A204.1 (cell line): ENCODE results near the gene ABR.

Experiments used
- FAIRE-seq: peaks from 2 replicates; lab custom pipeline; 2012; peaks lifted over from hg19 to GRCh38; lab: Jason Lieb, UNC

ABR gene

DNA sequence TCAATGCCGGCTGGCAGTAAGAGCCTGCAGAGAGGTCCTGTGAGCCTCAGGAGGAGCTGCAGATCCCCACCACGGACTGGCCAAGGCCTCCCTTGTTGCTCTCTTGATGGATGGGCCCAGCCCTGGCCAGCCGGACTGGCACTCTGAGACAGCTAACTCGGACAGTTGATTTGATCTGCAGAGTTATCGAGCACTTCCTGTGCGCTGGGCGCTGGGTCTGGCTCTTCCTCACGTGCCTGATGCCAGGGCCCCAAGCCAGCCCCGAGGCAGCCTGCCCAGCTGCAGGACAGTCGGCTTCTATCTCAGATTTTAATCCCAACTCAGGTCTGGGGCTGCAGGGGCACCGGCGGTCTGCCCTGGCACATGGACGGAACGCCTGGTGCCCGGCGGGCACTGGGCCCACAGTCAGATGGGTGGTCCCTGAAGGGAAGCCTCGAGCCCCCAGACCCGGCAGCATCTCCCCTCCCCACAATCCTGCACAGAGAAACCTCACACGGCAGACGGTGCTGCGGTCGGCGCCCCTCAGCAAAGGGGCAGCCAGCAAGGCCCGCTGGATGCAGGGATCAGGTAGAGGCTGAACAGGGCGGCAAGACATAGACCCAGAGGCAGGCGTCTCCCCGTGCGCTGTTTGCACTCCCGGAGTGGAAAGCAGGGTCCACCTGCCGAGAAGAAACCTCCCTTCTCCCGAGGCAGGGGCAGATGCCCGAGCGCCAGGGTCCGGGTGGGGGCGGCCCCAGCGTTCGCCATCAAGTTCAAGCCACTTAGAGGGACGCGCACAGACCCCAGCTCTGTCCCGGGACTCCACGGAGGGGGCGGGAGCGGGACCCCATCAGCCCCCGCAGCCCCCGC, 148.9 kb downstream of the ABR start:
- FAIRE-seq, result no peak

DNA sequence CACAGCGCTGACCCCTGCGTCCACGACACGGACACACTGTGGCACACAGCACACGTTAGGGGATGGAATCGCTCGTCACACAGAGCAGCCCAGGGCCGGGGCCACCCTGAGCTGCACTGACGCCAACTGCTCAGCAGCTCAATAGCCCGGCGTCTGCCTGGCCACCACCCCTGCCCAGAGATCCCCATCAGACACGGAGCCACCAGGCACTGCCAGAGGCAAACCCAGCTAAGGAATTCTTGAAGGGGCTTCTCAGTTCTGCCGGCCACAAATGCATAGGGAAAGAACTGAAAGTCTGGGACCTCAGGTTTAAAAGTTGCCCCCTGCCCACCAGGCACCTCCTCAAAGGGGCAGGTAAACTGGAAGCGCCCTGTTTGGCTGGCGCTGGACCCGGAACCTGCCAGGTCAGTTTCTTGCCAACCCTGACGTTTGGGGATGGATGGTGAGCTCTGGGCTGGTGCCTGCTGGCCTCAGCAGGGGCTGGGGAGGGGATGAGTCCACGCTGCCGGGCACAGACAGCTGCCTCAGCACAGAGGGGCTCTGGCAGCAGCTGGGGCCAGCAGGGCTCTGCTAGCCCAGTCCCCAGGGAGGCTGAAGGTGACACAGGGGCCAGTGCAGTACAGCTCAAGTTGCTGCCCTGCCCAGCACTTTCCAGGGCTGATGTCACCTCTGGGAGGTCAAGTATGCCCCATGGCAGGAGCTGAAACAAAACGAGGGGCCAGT, 149.7 kb downstream of the ABR start:
- FAIRE-seq, result no peak

DNA sequence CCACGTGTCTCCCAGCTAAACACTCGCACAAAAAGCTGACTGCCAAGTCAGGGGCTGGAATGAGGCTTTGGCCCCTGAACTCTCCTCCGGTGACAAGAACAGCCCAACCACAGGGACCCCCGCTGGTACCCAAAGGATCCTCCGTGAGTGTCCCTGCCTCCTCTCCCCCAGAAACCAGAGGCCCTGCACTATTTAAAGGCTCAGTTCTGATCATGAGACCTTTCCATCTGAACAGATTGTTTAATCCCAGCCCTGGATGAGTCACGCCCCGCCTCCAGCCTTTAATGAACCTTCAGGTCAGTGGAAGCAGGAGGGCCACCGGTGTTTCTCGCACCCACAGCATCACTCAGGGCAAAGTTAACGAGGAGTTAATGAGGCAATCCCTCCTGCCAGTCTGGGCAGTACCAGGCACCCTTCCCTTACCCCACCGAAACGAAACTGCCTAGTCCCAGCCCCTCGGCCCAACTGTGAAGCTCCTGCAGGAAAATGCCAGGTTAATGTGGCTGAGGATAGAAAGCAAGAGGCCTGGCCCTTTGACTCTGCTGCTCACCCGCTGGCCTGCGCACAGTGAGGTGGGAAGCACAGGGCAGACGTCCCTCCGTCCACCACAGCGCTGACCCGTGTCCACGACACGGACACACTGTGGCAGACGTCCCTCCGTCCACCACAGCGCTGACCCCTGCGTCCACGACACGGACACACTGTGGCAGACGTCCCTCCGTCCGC, 150.4 kb downstream of the ABR start:
- no peak for FAIRE-seq

DNA sequence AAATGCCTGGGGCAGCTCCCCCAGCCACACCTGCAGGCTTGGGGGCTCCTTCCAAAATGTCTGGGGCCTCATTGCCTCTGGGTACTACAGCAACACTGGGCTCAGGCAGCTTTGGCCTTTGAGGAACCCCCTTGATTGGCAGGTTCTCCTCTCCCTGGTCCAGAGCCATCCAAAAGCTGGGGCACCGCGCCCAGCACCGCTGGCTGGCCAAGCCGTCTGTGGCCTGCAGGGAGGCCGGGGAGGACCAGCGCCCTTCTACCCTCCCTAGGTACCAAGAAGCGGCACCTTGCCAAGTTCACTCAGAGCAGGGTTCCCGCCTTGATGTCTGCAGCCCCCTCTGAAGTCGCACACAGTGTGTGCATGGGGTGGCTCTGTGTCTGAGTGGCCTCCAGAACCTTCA, 152.7 kb downstream of the ABR start:
- FAIRE-seq, result no peak

DNA sequence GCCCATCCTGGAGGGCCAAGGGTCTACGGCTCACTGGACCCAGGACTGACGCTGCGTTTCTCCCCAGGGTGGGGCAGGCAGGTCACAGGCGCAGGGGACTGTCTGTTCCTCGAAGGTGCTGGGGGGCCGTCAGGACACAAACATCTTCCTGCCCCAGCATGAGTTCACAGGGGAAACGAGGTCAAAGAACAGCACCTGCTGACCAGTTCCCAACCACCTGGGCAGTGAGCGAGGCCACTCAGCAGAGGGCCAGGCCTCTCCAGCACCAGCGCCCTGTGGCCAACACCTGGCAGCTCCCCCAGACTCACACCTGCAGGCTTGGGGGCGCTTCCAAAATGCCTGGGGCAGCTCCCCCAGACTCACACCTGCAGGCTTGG, 153.2 kb downstream of the ABR start:
- no peak for FAIRE-seq

DNA sequence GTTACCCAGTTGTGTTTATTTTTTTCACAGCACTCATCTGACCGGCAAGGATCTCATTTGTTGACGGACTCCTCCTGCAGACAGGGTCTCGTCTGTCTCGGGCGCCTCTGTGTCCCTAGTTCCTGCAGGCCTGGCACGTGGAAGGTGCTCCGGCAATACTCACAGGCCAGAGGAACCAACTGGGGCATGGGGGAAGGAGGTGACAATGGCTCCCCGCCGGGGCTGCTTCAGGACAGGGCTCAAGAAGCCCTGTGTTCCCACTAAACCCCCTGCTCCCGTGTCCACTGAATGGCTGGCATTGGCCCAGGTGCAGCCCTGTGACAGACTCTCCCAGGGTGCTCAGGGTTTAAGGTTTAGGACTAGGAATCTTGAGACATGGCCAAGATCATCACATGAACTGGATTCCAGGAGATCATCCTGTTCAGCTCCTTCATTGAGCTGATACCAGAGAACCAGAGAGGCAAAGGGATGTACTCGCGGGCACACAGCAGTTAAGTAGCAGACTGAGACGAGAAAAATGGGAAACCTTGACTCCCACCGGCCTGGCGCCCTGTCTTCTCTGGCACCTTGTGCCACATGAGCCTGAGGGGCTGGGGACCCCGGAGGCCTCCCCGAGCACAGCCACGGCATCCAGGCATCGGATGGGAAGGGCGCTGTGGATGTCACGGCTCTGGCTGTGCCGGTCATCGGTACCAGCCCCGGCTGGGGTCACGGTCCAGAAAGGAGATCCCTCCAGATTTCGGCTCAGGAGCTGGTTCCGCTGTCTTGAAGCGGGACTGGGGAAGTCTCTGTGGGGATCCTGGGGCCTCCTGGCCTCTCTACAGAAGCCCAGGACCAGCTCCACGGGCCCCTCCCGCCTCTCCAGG, 153.8 kb downstream of the ABR start:
- FAIRE-seq, result no peak

DNA sequence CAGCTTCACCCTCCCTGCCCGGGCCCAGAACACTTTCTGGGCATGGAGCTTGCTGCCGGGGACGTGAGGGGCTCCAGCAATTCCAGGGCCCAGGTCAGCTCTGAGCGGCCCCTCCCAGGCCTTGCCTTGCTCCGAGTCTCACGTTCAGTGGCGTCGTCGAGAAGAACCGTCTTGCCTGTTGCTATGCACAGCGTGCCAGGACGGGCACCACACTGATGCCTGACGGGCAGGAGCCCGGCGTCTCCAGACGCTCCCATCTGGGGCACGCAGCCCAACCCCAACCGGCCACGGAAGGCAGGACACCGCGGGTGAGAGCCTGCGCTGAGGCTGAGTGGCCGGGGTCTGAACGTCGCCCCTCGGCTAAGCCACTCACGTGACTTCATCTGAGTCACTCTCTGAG, 155.7 kb downstream of the ABR start:
- FAIRE-seq, result no peak

DNA sequence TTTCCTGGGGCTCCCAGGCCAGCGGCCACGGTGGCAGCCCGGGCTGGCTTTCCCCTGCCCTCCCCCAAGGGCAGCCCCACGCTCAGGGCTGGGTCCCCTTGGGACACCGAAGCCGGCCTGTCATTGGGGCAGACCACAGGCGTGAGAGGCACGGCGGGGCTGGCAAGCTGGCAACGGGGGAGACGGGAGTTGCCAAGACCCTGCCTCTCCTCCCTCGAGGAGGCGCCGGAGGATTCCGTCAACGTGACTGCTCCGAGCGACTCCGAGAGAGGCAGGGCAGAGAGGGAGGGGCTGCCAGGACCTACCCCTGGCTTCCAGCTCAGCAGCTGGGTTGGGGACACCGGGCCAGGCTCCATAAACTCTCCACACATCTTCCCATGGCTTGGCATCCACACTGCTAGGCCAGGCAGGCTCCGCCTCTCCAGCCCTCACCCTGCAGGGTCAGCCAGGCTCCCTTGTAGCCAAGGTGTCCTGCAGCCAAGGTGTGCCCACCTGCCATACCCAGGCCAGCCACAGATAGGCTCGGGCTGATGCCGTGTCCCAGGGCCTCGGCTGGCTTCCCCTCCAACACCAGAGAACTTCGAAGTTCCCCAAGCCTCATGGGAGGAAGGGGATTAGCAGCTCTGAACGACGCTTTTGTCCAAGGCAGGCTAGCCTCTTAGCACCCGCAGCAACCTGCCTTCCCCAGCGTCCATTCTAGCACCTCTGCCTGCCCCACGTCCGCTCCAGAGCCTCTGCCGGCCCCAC, 157.3 kb downstream of the ABR start:
- no peak for FAIRE-seq

DNA sequence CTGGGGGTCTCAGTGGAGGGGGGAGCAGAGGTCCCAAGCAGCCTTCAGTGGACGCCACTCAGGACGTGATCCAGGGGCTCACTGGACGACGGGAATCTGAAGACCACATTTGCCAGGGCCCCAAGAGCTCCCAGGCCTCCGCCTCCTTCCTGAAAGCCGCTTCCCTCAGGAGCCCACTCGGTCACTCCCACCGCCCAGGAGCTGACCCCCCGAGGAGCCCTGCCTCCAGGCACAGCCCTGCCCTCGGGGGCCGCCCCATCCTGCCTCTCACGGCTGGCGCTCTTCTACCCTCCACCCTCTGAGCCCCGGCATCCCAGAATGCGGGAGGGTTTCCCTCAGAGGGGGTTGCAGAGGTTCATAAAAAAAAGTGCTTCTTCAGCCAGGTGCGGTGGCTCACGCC, 158.6 kb downstream of the ABR start:
- FAIRE-seq, result no peak

DNA sequence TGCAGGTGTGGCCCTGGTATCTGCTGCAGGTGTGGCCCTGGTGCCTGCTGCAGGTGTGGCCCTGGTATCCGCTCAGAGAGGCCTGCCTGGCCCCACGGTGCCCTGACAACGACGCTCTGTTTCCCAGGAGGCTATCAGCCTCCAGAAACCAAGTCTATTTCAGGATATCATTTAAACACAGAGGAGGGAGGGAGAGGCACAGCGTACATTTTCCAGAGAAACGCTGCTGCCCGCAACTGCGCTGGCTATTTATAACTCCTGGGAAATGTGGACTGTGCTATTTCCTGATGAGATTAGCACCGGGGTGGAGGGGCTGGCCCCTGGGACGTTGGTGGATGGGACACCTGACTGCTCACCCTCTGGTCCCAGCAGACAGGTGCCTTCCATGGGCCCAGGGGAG, 160.3 kb downstream of the ABR start:
- FAIRE-seq, result no peak

DNA sequence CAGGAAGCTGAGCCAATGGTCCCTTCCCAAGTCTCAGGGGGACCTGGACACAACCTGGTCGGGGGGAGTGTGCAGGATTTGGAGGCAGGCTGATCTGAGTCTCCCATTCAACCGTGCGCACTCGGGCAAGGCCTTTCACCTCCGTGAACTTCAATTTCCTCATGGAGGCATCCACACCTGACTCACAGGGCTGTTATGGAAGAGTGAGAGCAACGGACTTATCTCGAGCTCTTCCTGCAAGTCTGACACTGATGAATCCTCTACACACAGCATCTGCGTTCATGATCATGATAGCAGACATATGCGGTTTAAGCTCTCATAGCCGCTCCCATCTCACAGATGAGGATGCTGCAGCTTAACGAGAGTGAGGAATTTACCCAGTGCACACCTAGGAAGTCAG, 161.2 kb downstream of the ABR start:
- FAIRE-seq, result no peak

DNA sequence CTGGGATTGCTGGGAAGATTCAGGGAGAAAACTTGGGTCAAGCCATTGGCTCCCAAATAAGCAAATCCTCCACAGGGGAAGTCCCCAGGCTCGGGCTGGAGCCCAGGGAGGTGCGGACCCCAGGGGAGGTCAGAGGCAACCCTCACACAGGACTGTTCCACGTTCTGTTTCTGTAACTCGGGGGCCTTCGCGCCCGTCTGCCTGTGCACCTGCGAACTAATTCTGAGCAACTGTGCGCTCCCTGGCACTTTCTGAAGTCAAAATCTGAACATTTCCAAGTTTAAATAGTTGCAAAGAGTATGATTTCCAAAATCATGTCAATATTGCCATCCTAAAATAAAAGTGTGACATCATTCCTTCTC, 166.1 kb downstream of the ABR start:
- no peak for FAIRE-seq

DNA sequence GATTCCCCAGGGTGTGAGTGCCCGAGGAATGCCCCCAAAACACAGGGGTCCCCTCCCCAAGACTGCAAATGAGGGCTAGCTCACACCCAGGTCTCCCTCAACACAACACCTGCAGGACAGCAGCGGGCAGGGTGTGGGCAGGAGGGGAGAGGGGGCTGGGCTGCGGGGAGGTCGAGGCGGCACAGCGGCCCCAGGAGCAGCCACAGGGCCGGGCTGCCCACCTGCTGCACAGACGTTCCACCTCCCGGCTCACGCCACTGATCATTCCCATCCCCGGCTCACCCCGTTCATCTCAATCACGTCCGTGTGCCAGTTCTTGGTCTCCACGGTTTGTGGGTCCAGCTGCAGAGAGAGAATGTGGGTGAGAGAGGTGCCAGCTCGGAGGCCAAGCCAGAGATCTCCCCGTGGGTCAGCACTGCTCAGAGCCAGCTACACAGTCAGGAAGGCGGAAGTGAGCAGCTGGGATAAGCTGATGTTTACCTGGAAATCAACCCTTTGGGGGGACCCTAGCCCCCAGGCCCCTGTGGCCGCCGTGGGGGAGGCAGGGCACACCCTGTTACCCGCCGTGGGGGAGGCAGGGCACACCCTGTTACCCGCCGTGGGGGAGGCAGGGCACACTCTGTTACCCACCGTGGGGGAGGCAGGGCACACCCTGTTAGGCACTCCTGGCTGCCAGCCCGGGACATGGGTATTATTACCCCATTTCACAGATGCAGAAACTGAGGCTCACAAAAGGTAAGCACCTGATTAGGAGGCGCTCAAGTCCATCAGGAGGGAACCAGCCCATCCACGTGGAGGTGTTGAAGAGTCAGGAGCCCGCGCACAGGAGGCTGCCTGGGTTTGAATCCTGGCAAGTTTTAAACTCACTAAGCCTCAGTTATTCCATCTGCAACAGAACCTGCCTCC, 166.7 kb downstream of the ABR start:
- FAIRE-seq, result no peak

DNA sequence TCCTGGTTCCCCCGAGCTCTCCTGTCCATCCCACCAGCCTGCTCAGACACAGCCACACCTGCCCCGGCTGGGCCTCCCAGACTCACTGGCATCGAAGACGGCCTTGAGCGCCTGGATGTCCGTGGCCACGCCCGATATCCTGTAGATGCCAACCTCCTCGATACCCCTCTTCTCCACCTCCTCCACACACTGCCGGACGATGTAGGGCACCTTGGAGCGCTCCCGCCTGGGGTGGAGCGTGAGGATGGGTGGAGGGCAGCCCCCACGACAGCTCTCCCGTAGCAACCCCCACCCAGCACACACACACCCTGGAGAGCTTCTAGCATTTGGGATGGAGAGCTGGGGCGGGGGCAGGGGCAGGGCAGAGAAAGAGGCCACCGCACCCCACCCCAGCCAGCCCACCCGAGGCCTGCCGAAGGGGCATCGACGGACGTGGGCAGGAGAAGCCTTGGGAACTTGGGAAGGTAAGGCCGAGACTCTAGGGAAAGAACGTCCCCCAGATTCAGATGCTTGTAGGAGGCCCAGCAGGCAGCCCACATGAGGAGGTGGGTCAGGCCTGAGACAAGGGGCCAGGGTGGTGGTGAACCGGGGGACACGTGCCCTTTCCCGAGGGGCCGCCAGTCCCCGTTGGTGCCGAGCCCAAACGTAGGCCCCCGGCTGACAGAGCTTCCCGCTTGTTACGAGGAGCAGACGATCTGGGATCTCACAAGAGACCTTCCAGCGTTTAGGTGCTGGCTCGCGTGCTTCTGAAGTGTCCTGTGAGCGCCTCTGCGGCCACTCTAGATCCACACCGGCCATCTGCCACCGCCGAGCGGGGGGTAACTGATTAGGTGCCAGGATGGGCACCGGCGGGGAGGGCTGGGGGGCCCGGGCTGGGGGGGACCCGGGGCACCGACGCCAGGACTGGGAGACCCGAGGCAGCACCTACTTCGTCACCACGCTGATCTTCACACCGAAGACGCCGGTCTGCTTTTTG, 167.7 kb downstream of the ABR start:
- FAIRE-seq, result no peak

DNA sequence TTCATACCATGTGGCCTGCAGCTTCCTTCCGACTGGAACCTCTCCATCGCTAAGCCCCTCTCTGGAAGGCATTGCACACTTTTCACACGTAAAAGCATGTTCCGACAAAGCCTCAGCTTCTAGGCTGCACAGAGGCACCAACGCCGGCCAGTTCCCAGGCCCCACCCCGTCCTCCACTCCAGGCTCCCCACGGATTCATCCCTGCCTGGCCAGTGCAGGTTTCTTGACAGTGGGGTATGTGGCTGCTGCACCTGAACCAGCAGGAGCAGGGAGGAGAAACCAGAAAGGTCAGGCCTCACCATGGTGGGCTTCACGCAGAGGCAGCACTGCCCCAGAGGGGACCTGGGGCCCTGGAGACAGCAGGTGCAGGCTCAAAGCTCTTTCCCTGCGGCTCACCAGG, 168.6 kb downstream of the ABR start:
- no peak for FAIRE-seq

DNA sequence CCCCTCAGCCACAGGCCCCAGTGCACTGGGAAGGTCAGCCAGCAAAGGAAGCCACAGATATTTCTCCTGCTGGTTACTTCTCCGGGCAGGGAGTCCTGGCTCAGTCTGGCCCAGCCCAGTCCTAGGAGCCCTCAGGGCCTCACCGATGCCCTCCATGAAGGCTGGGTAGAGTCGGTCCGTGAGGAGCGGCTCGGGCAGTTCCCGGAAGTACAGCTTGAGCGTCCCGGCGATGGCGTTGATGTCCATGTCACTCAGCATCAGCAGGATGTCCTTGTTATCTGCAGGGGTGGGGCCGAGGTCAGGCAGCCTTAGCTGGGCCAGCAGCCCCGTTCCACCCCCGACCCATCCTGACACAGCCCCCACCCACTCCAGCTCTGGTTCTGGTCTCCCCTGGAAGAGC, 169.2 kb downstream of the ABR start:
- no peak for FAIRE-seq

DNA sequence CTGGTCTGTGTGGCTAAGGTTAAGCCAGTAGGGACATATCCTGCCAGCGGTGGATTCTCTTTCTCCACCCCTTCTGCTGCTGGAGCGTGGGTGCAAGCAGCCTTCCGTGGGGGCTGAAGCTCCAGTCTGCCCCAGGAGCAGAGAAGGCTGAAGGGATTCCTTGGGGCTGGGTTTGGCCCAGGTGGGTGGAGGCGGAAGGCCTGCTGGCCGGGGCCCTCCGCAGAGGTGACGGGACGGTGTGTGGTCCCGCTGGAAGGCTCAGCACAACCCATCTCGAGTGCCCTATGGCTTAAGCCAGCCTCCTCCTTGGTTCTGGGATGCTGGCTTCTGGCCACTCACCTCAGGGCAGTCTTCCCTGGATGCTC, 169.7 kb downstream of the ABR start:
- FAIRE-seq, result no peak

DNA sequence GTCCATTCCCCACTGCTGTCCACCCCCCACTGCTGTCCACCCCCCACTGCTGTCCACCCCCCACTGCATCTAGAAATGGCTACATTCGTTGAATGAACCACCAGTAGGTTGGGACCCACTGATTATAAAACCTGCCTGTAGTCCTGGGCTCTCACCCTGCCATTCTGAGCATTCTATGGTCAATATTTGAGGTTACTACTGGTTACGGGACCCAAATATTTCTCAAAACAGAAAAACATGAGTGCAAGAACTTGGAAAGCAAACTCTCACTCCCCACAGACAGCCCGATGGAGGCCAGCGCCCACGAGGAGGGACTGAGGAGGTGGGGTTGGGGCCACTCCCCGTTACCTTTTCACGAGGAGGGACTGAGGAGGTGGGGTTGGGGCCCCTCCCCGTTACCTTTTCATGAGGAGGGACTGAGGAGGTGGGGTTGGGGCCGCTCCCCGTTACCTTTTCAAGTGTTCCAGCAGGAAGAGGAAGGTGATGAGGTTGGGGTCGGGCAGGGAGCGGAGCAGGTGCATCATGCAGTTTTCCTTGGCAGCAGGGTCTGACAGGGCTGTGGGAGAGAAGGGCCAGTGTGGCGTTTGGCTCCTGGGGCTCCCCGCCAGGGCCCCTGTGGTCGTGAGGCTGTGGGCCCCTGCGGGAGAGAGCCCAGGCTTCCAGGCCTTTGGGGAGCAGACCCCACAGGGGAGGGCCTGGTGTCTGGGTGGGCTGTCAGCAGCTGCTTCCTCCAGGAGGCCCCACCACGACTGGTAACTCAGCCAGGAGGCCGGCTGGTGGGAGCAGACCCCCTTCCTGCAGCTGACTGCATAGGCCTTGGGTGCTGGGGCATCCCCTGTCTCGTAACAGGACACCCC, 170.3 kb downstream of the ABR start:
- FAIRE-seq, result no peak
